HG02852 (cell line): ENCODE measurements around the gene ANKRD40.
"Not testable (repeated sequence)": the region's sequence is repeated elsewhere in the genome, so short reads cannot be mapped to it uniquely, and the experiment has no call there.

Experiments
- ATAC-seq: cut with Tn5 transposase; IDR thresholded peaks from one replicate; pipeline ENCODE4 v1.9.1; 2021; ENCODE audit warnings: mild to moderate bottlenecking, moderate library complexity; ENCODE audit not compliant: unreplicated experiment

The ANKRD40 gene

GRCh38 chr17:50687200-50688066 is 20.3 kb downstream of the ANKRD40 start:
- ATAC-seq: no peak

GRCh38 chr17:50686494-50687199 is 21.1 kb downstream of the ANKRD40 start:
- ATAC-seq: no peak

- no peak for ATAC-seq
Measured at GRCh38 chr17:50685691-50686493, 21.8 kb downstream of the ANKRD40 start.

GRCh38 chr17:50685334-50685665 is 22.4 kb downstream of the ANKRD40 start:
- no peak for ATAC-seq

- no peak for ATAC-seq
Measured at GRCh38 chr17:50684612-50685333, 22.9 kb downstream of the ANKRD40 start.

- no peak for ATAC-seq
Measured at GRCh38 chr17:50684288-50684611, 23.5 kb downstream of the ANKRD40 start.

GRCh38 chr17:50683434-50684287 is 24.1 kb downstream of the ANKRD40 start:
- ATAC-seq: no peak

GRCh38 chr17:50682938-50683337 is 24.8 kb downstream of the ANKRD40 start:
- no peak for ATAC-seq

- no peak for ATAC-seq
Measured at GRCh38 chr17:50682441-50682840, 25.3 kb downstream of the ANKRD40 start.

GRCh38 chr17:50681263-50682200 is 26.2 kb downstream of the ANKRD40 start:
- no peak for ATAC-seq

GRCh38 chr17:50680543-50681262 is 27.0 kb downstream of the ANKRD40 start:
- ATAC-seq: not testable (repeated sequence)

- no peak for ATAC-seq
Measured at GRCh38 chr17:50680126-50680525, 27.6 kb downstream of the ANKRD40 start.

- no peak for ATAC-seq
Measured at GRCh38 chr17:50679008-50679544, 28.6 kb downstream of the ANKRD40 start.

GRCh38 chr17:50677851-50678375 is 29.8 kb downstream of the ANKRD40 start:
- ATAC-seq: no peak

GRCh38 chr17:50676065-50676975 is 31.4 kb downstream of the ANKRD40 start:
- no peak for ATAC-seq

- ATAC-seq: no peak
Measured at GRCh38 chr17:50675627-50676026, 32.1 kb downstream of the ANKRD40 start.

GRCh38 chr17:50675190-50675589 is 32.5 kb downstream of the ANKRD40 start:
- ATAC-seq: no peak
